ENCODE data around the gene SORCS3. TPM values are rescaled to one million over a fixed set of nuclear protein-coding genes. Genes with fewer than 3 reads are reported as not detected.

Gene SORCS3
- total RNA-seq, 1 donor from 2014 or later = 0.25 TPM

GRCh38 chr10:105113666-105114065, 472.6 kb downstream of the SORCS3 start:
- no peaks in the 10 kb centered on the region for H3K36me3 ChIP-seq
- no peak overlapping the region for H3K4me3 ChIP-seq
- H3K4me1 ChIP-seq = no peaks in the 10 kb centered on the region
- no peaks in the 10 kb centered on the region for H3K9me3 ChIP-seq
- no peak overlapping the region for H3K27ac ChIP-seq
- no peaks in the 10 kb centered on the region for H3K27me3 ChIP-seq
- no peak for DNase-seq (ENCODE audit: extremely low spot score in 2 of 2)
- TF ChIP-seq POLR2AphosphoS5 (IDR thresholded peaks at IDR 0.05; ENCODE audit: insufficient read depth in 1 of 2, low read depth in 1 of 2) (no peak), POLR2A (IDR thresholded peaks at IDR 0.05) (no peak), CTCF (IDR thresholded peaks at IDR 0.05) (no peak)
- intact Hi-C loops (cut with DNase I) = no loop called here

GRCh38 chr10:105121743-105122142, 480.7 kb downstream of the SORCS3 start:
- Histone ChIP-seq H3K27ac (no peak overlapping the region), H3K9me3 (no peaks in the 10 kb centered on the region), H3K36me3 (no peaks in the 10 kb centered on the region), H3K27me3 (no peaks in the 10 kb centered on the region), H3K4me3 (no peak overlapping the region), H3K4me1 (no peaks in the 10 kb centered on the region)
- intact Hi-C loops (cut with DNase I) = no loop called here
- TF ChIP-seq POLR2A (IDR thresholded peaks at IDR 0.05) = no peak
- TF ChIP-seq POLR2AphosphoS5 (IDR thresholded peaks at IDR 0.05; ENCODE audit: insufficient read depth in 1 of 2, low read depth in 1 of 2) = no peak
- TF ChIP-seq CTCF (IDR thresholded peaks at IDR 0.05) = no peak
- no peak for DNase-seq (ENCODE audit: extremely low spot score in 2 of 2)

- H3K4me3 ChIP-seq = no peak overlapping the region
- no peak overlapping the region for H3K27ac ChIP-seq
- intact Hi-C loops (cut with DNase I) = no loop called here
- no peak for DNase-seq (ENCODE audit: extremely low spot score in 2 of 2)
- H3K27me3 ChIP-seq = no peaks in the 10 kb centered on the region
- no peaks in the 10 kb centered on the region for H3K4me1 ChIP-seq
- no peak for TF ChIP-seq POLR2AphosphoS5 (IDR thresholded peaks at IDR 0.05; ENCODE audit: insufficient read depth in 1 of 2, low read depth in 1 of 2)
- H3K36me3 ChIP-seq = no peaks in the 10 kb centered on the region
- H3K9me3 ChIP-seq = no peaks in the 10 kb centered on the region
Measured at GRCh38 chr10:105128111-105128510, 487.0 kb downstream of the SORCS3 start.

- H3K4me1 ChIP-seq = no peaks in the 10 kb centered on the region
- no peak overlapping the region for H3K4me3 ChIP-seq
- no peak for DNase-seq (ENCODE audit: extremely low spot score in 2 of 2)
Measured at GRCh38 chr10:105138358-105138757, 497.3 kb downstream of the SORCS3 start.

GRCh38 chr10:105139363-105139896, 498.3 kb downstream of the SORCS3 start:
- no peak for DNase-seq (ENCODE audit: extremely low spot score in 2 of 2)
- intact Hi-C loops (cut with DNase I) = no loop called here
- Histone ChIP-seq H3K4me1 (no peaks in the 10 kb centered on the region), H3K4me3 (no peak overlapping the region), H3K9me3 (no peaks in the 10 kb centered on the region), H3K27me3 (no peaks in the 10 kb centered on the region), H3K27ac (no peak overlapping the region), H3K36me3 (no peaks in the 10 kb centered on the region)
- no peak for TF ChIP-seq POLR2A (IDR thresholded peaks at IDR 0.05)
- no peak for TF ChIP-seq CTCF (IDR thresholded peaks at IDR 0.05)
- TF ChIP-seq POLR2AphosphoS5 (IDR thresholded peaks at IDR 0.05; ENCODE audit: insufficient read depth in 1 of 2, low read depth in 1 of 2) = no peak

More at GRCh38 chr10:105138358-105138757, 497.3 kb downstream of the SORCS3 start:
- Histone ChIP-seq H3K27me3 (no peaks in the 10 kb centered on the region), H3K36me3 (no peaks in the 10 kb centered on the region), H3K9me3 (no peaks in the 10 kb centered on the region), H3K27ac (no peak overlapping the region)
- TF ChIP-seq CTCF (IDR thresholded peaks at IDR 0.05) (no peak), POLR2A (IDR thresholded peaks at IDR 0.05) (no peak), POLR2AphosphoS5 (IDR thresholded peaks at IDR 0.05; ENCODE audit: insufficient read depth in 1 of 2, low read depth in 1 of 2) (no peak)
- intact Hi-C loops (cut with DNase I) = no loop called here
